HCT116 (cell line): ENCODE measurements around the gene CADPS2. TPM values are rescaled to one million over a fixed set of nuclear protein-coding genes. Genes with fewer than 3 reads are reported as not detected.

ENCODE experiments used
- ATAC-seq: fragments of 200-7000 bp; cut with Tn5 transposase; 2 replicates; pipeline ENCODE4 v1.9.1; 2020; ENCODE audit warnings: mild to moderate bottlenecking, moderate library complexity
- BruUV-seq: library from RNA; stranded (reverse); fragments of 400-500 nt; replicated peaks from 2 replicates; lab custom pipeline; 2021; lab: Mats Ljungman, UMichigan
- CTCF ChIA-PET: fragments of 300-600 bp; sonication (Branson Sonifier 250); formaldehyde crosslinking; loops from one replicate; lab custom pipeline; 2021; ENCODE audit warnings: antibody characterized with exemption; lab: Charles Lee
- POLR2A ChIA-PET: fragments of 300-600, 350-600 bp; sonication (Branson Sonifier 250); formaldehyde crosslinking; loops from one replicate; lab custom pipeline; 2021; ENCODE audit warnings: antibody characterized with exemption; lab: Charles Lee
- RAD21 ChIA-PET, 2 experiments: fragments of 300-600 bp; sonication (Branson Sonifier 250); formaldehyde crosslinking; loops; one replicate each; lab custom pipeline; 2023; ENCODE audit warnings: low total read pairs in 2 of 2; ENCODE audit not compliant: uncharacterized antibody in 2 of 2, unreplicated experiment in 2 of 2, low non-redundant PET in 1 of 2; lab: Charles Lee
- DNase-seq: peaks from one replicate; pipeline ENCODE4 v3.0.0-alpha.2; 2010; ENCODE audit warnings: low read depth, low spot score
- H2AFZ ChIP-seq: fragments of 200-600 bp; shearing (Covaris generic), sonication (generic); 2 replicates; pipeline ENCODE4 v1.6.1; 2017; ENCODE audit warnings: low read depth, mixed run types, mixed read lengths, antibody characterized with exemption, low read length; ENCODE audit not compliant: poor library complexity, severe bottlenecking
- H3K27ac ChIP-seq: 2 replicates; pipeline ENCODE4 v1.5.1; 2012; ENCODE audit warnings: low read depth, low read length
- H3K27me3 ChIP-seq: fragments of 200-600 bp; sonication (generic); 2 replicates; pipeline ENCODE4 v1.6.1; 2016; ENCODE audit warnings: mixed run types, low read length, mixed read lengths; ENCODE audit not compliant: insufficient read depth
- H3K36me3 ChIP-seq, 2 experiments: fragments of 200-500 bp in 1 of 2; fragments of 200-600 bp in 1 of 2; sonication (Bioruptor generic) in 1 of 2; sonication (generic) in 1 of 2; 2 replicates each; pipeline versions ENCODE4 v1.5.1 to v1.6.1; 2014 to 2016; ENCODE audit warnings: low read length in 2 of 2, inconsistent platforms in 1 of 2, mixed read lengths in 1 of 2, mixed run types in 1 of 2; ENCODE audit not compliant: insufficient read depth in 2 of 2, control insufficient read depth in 1 of 2
- H3K4me1 ChIP-seq, 2 experiments: fragments of 200-600 bp in 1 of 2; sonication (generic) in 1 of 2; 2 replicates each; pipeline versions ENCODE4 v1.5.1 to v1.6.1; 2012 to 2017; ENCODE audit warnings: low read length in 2 of 2, inconsistent platforms in 1 of 2, mild to moderate bottlenecking in 1 of 2, mixed read lengths in 1 of 2, mixed run types in 1 of 2, moderate library complexity in 1 of 2; ENCODE audit not compliant: insufficient read depth in 2 of 2, control insufficient read depth in 1 of 2
- H3K4me2 ChIP-seq: fragments of 200-600 bp; sonication (generic); 2 replicates; pipeline ENCODE4 v1.6.1; 2017; ENCODE audit warnings: mixed run types, low read length, mixed read lengths
- H3K4me3 ChIP-seq, 2 experiments: fragments of 200-600 bp in 1 of 2; sonication (generic) in 1 of 2; replicated peaks in 1 of 2; 2 replicates each; pipeline ENCODE4 v1.5.1; 2011 to 2016; ENCODE audit warnings: low read length in 2 of 2, control low read depth in 1 of 2, low read depth in 1 of 2, mild to moderate bottlenecking in 1 of 2, mixed read lengths in 1 of 2, mixed run types in 1 of 2
- H3K79me2 ChIP-seq: fragments of 200-600 bp; sonication (generic); 2 replicates; pipeline ENCODE4 v1.6.1; 2017; ENCODE audit warnings: mild to moderate bottlenecking, mixed run types, low read length, moderate library complexity, mixed read lengths; ENCODE audit not compliant: insufficient read depth
- H3K9ac ChIP-seq: fragments of 200-600 bp; sonication (generic); 2 replicates; pipeline ENCODE4 v1.6.1; 2016; ENCODE audit warnings: low read length, mixed read lengths
- H3K9me2 ChIP-seq: fragments of 200-600 bp; sonication (generic), shearing (Covaris generic); 2 replicates; pipeline ENCODE4 v1.6.1; 2017; ENCODE audit warnings: mixed run types, mild to moderate bottlenecking, moderate library complexity; ENCODE audit not compliant: insufficient read depth
- H3K9me3 ChIP-seq, 2 experiments: fragments of 200-500 bp in 1 of 2; fragments of 200-600 bp in 1 of 2; sonication (Bioruptor generic) in 1 of 2; sonication (generic) in 1 of 2; 2 replicates each; pipeline ENCODE4 v1.6.1; 2014 to 2017; ENCODE audit warnings: low read length in 2 of 2, mixed read lengths in 2 of 2, inconsistent platforms in 1 of 2, low read depth in 1 of 2, mild to moderate bottlenecking in 1 of 2, mixed run types in 1 of 2, moderate library complexity in 1 of 2; ENCODE audit not compliant: control insufficient read depth in 1 of 2, insufficient read depth in 1 of 2
- H4K20me1 ChIP-seq: fragments of 200-600 bp; sonication (generic), shearing (Covaris generic); 2 replicates; pipeline ENCODE4 v1.6.1; 2017; ENCODE audit warnings: mixed run types, mild to moderate bottlenecking, moderate library complexity; ENCODE audit not compliant: insufficient read depth
- ELF1 ChIP-seq: IDR thresholded peaks from 2 replicates; pipeline ENCODE4 v1.6.1; 2012; ENCODE audit warnings: low read depth, borderline replicate concordance
- FOSL1 ChIP-seq: IDR thresholded peaks from 2 replicates; pipeline ENCODE4 v1.6.1; 2012; ENCODE audit warnings: low read depth
- RAD21 ChIP-seq: IDR thresholded peaks from 2 replicates; pipeline ENCODE4 v1.6.1; 2012; ENCODE audit warnings: low read depth, mild to moderate bottlenecking
- TCF7L2 ChIP-seq: IDR thresholded peaks from 2 replicates; pipeline ENCODE4 v1.7.0; 2011; ENCODE audit warnings: borderline replicate concordance, inconsistent platforms; ENCODE audit not compliant: insufficient read depth, insufficient read length; ENCODE audit errors: extremely low read depth
- YY1 ChIP-seq: IDR thresholded peaks from 2 replicates; pipeline ENCODE4 v1.6.1; 2011; ENCODE audit warnings: low read length, low read depth, moderate library complexity, mild to moderate bottlenecking; ENCODE audit not compliant: insufficient replicate concordance; ENCODE audit errors: extremely low read depth
- intact Hi-C: fragments of 100-400 bp; cut with micrococcal nuclease; formaldehyde crosslinking; loops from 2 replicates; pipeline ENCODE4 v1.10.0; 2022
- total RNA-seq: library from RNA; stranded (reverse); gene quantifications from one replicate; pipeline ENCODE4 v1.2.1, GENCODE V29; 2021; ENCODE audit not compliant: unreplicated experiment
- TF ChIP-seq, protein P1 (sequence below): IDR thresholded peaks from 2 replicates; pipeline ENCODE4 v1.6.1; 2012
- TF ChIP-seq, protein P2 (sequence below), 3 experiments: fragments of 200-600 bp in 1 of 3; sonication (generic) in 1 of 3; IDR thresholded peaks in 2 of 3; conservative IDR thresholded peaks in 1 of 3; 2 replicates each; pipeline ENCODE4 v1.5.1; 2012 to 2017; ENCODE audit warnings: low read depth in 2 of 3, low read length in 2 of 3, antibody characterized with exemption in 1 of 3, borderline replicate concordance in 1 of 3, control low read depth in 1 of 3, mild to moderate bottlenecking in 1 of 3, mixed read lengths in 1 of 3, mixed run types in 1 of 3, moderate library complexity in 1 of 3; ENCODE audit not compliant: insufficient read depth in 1 of 3

CADPS2 gene
- total RNA-seq, 1 experiment from 2014 or later, result 7.5 TPM

DNA sequence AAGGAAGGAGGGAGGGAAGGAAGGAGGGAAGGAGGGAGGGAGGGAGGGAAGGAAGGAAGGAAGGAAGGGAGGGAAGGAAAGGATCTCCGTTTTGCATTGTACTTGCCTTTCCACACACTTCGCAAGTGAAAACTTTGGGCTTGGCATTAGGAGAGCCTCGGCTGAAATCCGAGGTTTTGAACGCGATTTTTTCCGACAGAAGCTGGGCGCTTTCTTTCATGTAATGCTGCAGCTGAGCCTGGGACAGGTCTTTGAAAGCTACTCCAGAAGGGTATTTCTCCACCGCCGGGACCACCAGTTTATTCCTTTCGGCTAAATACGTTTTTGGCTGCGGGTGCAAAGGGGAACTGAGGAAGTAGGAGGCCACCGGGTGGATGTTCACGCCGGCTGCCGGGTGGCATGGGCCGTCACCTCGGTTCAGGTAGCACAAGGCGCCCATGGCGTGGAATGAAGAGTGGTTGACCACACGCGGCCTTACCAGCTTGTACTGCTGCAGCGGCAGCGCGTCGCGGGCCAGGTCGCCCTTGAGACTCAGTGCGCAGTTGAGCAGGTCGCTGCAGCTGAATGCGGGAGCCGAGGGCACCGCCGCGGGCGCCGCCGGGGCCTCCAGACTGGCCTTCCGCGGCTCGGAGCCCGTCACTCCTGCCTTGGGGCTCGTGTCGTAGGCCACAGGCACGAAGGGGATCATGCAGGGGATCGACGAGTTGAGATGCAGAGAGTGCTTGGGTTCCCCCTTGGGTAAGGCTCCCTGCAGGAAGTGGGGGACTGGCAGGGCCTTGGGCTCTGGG lies 582.5 kb downstream of the CADPS2 start:
- Histone ChIP-seq H3K4me3 (no peak overlapping the region), H3K27me3 (no peaks in the 10 kb centered on the region), H3K79me2 (no peaks in the 10 kb centered on the region), H3K4me1 (peaks cover 0 to 12% of the 10 kb centered on the region in 2 experiments; a peak in 3 of 4 replicates), H3K9me2 (no peaks in the 10 kb centered on the region), H3K27ac (no peak overlapping the region)
- intact Hi-C loops, result loop anchor here (2.0 kb wide), 1 partner anchor 65 kb away; no protein-coding TSS in a partner anchor
- RAD21 ChIA-PET, result no interaction called here
- DNase-seq (no peak), ATAC-seq (no peak)
- TF ChIP-seq FOSL1 (no peak), TCF7L2 (no peak), RAD21 (no peak), YY1 (no peak), ELF1 (no peak)
- TF ChIP-seq, protein P1, sequence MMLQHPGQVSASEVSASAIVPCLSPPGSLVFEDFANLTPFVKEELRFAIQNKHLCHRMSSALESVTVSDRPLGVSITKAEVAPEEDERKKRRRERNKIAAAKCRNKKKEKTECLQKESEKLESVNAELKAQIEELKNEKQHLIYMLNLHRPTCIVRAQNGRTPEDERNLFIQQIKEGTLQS, result no peak
- TF ChIP-seq, protein P2, sequence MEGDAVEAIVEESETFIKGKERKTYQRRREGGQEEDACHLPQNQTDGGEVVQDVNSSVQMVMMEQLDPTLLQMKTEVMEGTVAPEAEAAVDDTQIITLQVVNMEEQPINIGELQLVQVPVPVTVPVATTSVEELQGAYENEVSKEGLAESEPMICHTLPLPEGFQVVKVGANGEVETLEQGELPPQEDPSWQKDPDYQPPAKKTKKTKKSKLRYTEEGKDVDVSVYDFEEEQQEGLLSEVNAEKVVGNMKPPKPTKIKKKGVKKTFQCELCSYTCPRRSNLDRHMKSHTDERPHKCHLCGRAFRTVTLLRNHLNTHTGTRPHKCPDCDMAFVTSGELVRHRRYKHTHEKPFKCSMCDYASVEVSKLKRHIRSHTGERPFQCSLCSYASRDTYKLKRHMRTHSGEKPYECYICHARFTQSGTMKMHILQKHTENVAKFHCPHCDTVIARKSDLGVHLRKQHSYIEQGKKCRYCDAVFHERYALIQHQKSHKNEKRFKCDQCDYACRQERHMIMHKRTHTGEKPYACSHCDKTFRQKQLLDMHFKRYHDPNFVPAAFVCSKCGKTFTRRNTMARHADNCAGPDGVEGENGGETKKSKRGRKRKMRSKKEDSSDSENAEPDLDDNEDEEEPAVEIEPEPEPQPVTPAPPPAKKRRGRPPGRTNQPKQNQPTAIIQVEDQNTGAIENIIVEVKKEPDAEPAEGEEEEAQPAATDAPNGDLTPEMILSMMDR (IDR thresholded peaks at IDR 0.05 in 2 of 3, conservative IDR thresholded peaks at IDR 0.05 in 1 of 3; ENCODE audit: borderline replicate concordance in 1 of 3, insufficient read depth in 1 of 3, low read depth in 2 of 3, low read length in 2 of 3), result no peak
- TF ChIP-seq, all 23 proteins: peak for 0
- Histone ChIP-seq H4K20me1 (no peaks in the 10 kb centered on the region), H3K36me3 (no peaks in the 10 kb centered on the region; a peak in 1 of 4 replicates), H3K4me2 (peak overlapping the region; percentile 91), H3K9ac (no peak overlapping the region), H3K9me3 (no peaks in the 10 kb centered on the region), H2AFZ (no peak overlapping the region)
- no TSS peak for BruUV-seq
- CTCF ChIA-PET, result no interaction called here
- POLR2A ChIA-PET, result no interaction called here
